C4-2B (cell line): ENCODE data around the gene KRTAP5-8.

ENCODE experiments used
- ZFX ChIP-seq: fragments of 450-650 bp; IDR thresholded peaks from 2 replicates; pipeline ENCODE4 v1.6.1; 2017
- TF ChIP-seq, protein P1 (sequence below): fragments of 450-650 bp; conservative IDR thresholded peaks from 2 replicates; pipeline ENCODE4 v1.5.1; 2017; ENCODE audit warnings: mild to moderate bottlenecking

DNA sequence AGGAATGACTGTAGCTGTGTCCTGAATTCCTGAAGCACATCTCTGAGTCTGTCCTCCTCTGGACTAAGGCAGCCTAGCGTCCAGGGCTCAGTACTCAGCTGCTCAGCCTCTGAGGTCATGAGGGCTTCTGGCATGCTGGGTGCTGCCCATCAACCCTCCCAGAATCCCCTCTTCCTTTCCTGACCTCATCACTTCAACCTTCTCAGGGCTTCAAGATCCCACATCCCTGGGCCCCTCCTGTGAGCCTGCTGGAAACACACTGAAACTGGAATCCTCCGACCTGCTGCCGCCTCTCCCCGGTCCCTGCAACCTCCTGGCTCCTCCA is 803 bp downstream of the KRTAP5-8 start:
- TF ChIP-seq, protein P1, sequence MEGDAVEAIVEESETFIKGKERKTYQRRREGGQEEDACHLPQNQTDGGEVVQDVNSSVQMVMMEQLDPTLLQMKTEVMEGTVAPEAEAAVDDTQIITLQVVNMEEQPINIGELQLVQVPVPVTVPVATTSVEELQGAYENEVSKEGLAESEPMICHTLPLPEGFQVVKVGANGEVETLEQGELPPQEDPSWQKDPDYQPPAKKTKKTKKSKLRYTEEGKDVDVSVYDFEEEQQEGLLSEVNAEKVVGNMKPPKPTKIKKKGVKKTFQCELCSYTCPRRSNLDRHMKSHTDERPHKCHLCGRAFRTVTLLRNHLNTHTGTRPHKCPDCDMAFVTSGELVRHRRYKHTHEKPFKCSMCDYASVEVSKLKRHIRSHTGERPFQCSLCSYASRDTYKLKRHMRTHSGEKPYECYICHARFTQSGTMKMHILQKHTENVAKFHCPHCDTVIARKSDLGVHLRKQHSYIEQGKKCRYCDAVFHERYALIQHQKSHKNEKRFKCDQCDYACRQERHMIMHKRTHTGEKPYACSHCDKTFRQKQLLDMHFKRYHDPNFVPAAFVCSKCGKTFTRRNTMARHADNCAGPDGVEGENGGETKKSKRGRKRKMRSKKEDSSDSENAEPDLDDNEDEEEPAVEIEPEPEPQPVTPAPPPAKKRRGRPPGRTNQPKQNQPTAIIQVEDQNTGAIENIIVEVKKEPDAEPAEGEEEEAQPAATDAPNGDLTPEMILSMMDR: no peak
- TF ChIP-seq ZFX: no peak
